HG02852 (cell line): Measurements from ENCODE around the gene LRRC55.

Source experiments
- ATAC-seq: cut with Tn5 transposase; IDR thresholded peaks from one replicate; pipeline ENCODE4 v1.9.1; 2021; ENCODE audit warnings: mild to moderate bottlenecking, moderate library complexity; ENCODE audit not compliant: unreplicated experiment

The LRRC55 gene

DNA sequence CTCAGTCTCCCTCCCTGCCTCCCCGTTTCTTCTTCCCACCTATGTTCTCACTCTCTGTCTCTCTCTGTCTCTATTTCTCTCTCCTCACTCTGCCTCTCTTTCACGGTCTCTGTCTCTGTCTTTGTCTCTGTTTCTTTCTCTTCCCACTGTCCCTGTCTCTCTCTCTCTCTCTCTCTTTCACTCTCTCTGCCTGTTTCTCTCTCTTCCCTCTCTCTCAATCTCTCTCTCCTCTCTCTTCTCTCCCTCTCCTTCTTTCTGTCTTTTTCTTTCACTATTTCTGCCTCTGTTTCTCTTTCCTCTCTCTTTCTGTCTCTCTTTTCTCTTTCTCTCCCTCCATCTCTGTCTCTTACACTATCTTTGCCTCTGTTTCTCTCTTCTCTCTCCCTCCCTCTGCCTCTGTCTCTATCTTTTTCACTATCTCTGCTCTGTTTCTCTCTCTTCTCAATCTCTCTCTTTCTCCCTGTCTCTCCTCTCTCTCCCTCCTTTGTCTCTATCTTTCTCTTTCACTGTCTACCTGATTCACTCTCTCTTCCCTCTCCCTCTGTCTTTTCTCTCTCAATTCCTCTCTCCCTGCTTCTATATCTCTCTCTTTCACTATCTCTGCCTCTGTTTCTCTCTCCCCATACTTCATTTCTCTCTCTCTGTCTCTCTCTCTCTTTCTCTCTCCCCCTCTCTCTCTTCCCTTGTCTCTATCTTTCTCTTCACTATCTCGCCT is 49.9 kb downstream of the LRRC55 start:
- no peak for ATAC-seq

DNA sequence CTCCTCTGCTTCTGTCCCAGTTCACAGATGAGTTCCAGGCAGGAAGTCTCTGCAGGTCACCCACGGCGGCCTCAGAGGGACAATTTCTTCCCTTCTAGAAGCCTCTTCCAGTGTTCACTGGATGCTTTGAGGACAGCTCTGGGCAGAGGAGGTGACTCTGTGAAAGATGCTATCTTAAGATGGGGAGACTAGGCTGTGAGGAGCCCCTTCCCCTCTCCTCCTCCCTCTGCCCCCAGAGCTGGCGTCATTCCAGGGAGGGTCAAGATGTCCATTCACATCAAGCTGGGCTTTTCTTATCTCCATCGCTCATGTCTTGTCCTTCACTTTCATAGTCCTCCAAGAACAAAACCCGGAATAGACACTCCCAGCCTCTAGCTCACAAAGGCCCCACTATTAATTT is 51.9 kb downstream of the LRRC55 start:
- no peak for ATAC-seq

DNA sequence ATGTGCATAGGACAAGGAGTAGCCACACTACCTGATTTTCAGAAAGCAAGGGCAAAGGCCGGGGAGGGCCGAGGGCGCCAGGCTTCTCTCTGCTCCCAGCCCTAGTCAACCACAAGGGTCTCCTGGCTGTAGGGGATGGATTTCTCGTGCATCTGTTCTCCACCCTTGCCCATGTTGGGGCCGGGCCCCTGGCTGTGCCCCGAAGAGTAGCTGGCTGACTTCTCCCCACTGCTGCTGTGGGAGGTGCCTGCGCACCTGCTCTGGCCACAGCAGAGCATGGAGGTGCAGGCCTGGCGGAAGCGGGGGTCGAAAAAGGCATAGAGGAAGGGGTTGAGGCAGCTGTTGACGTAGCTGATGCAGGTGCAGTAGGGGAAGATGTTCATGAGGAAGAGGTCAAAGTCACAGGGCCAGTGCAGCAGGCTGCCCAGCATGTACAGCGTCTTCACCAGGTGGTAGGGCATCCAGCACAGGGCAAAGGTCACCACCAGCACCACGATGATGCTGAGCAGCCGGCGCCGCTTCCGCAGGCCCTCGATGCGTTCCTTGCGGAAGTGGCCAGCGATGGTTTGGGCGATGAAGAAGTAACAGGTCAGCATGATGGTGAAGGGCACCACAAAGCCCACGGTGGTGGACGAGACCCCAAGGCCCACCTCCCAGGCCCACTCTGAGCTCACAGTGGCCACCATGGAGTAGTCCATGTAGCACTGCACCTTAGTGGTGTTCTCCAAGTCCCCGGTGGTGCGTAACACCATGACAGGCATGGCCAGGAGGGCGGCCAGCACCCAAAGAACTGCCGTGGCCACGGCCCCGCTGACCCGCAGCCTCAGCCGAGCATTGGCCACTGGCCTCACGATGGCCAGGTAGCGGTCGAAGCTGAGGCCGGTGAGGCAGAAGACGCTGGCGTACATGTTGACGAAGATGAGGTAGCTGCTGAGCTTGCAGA is 54.3 kb downstream of the LRRC55 start:
- no peak for ATAC-seq

DNA sequence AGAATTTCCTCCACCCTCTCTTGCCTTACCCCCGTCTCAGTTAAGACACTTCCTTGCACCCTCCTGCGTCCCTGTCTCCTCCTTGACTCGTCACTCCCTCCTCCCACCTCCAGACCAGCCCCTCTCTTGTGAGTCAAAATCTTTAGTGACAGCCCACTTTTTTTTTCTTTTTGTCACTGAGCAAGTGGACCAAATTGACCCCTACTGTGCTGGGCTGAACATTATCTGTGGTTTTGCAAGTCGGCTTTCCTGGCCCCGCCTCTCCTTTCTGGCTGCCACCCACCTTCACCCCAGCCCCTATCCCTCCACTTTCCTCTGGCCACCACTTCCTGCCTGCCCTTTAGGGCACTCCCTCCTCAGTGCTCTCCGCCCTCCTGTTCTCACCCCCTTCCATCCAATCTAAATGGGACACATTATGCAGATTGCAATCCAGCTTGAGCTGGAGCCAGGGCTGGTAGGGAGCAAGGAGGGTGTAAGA is 55.5 kb downstream of the LRRC55 start, which contains the start of gene APLNR:
APLNR (minus strand) TSS at position 47 of the 478 bp plus-strand sequence. CDS start 246 bp downstream, outside the sequence.
- ATAC-seq = no peak

DNA sequence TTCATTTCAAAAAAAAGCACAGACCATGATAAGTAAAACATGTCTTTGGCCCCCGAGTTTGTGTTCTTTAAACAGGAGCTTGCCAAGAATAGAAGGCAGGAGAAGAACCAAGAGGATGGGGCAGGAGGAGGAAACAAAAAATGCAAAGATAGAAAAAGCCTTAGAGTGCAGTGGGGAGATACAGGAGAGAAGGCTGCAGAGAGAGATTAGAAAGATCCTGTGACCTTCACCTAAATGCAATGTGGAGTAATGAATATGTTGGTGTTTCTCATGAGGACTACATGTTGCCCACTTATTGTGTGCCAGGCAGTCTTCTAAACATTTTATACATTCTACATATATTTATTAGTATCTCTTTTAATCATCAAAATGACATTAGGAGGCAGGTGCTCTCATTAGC is 57.6 kb downstream of the LRRC55 start:
- ATAC-seq = no peak

DNA sequence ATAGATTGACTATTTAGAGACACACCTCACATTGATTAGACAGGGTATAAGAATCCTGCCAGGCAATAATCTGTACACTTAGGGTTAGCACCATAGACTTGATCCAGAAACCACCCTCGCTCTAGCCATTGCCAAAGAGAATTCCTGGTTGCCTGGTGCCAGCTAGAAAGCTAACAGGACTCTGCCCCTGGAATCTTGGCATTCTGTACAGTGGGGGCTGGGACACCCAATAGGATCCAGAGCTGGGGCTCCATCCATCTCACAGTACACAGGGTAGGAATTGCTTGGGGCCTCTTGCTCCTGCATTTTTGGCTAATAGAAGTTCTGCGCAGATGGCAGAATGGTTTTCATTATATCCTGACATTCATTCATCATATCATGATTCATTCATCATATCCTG is 58.3 kb downstream of the LRRC55 start:
- no peak for ATAC-seq

DNA sequence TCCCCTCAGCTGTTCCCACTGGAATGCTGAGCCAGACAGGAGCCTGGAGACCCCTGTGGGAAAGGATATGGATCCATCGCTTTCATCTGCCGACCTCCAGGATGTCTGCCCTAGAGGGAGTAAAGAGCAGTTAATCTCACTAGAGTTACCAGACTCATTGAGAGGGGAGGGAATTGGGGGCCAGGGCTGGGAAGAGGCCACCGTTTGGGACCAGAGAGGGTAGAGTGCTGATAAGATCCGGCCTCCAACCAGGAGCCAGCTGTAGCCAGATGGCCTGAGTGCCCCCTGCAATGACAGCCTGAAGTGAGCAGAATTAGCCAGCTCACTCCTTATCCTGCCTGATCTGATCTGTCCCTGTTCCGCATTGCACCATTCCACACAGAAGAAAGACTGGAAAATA is 59.0 kb downstream of the LRRC55 start:
- no peak for ATAC-seq
